ENCODE data around the gene SPRR2A. TPM values are rescaled to one million over a fixed set of nuclear protein-coding genes. Genes with fewer than 3 reads are reported as not detected.

Gene SPRR2A
- total and polyA plus RNA-seq, 2 of the 8 experiments (the other 6 are each of a cell fraction or from before 2014, with no cell fraction given) = not detected

DNA sequence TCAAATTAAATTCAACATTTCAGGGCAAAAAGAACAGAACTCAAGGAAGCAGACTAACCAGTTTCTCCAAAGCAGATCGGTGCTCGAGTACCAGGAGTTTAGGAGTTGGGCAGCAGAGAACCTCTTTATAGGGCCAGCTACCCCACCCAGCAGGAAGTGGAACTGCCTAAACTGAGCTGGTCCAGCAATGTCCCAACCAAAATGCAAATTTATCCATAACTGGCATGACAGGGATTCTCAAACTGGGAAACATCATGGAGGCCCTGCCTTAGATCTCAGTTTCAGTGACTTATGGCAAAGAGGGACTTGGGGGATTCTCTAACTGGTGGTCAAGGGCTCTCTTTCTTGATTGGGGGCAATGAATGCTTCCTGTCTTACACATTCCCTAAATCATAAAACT, 14.2 kb upstream of the SPRR2A start, which contains the start of gene SPRR2B:
TSS of gene SPRR2B (minus strand) at position 101 of the 400 bp plus-strand sequence. CDS start 772 bp downstream, outside the sequence.
- Histone ChIP-seq H3K23ac (ENCODE audit: insufficient read length) (no peak within 1 kb of the TSS), H2BK12ac (ENCODE audit: low read depth, low read length) (no peak within 1 kb of the TSS), H4K8ac (ENCODE audit: extremely low read depth, insufficient read depth, low read length) (no peak within 1 kb of the TSS), H3K4ac (replicated peaks; ENCODE audit: insufficient read length, low read depth, low read length) (no peak within 1 kb of the TSS), H2AFZ (ENCODE audit: low read length) (0 out of 2 replicates have a peak within 1 kb of the TSS, but pooled peaks have one; percentile 80), H3K9me3 (ENCODE audit: insufficient read depth in 2 of 2, low read depth in 1 of 2, low read length in 1 of 2) (no peaks in the 10 kb centered on the region), H3K23me2 (ENCODE audit: low read depth, low read length) (no peaks in the 10 kb centered on the region), H3K18ac (ENCODE audit: extremely low read depth, low read length) (no peak within 1 kb of the TSS), H3K79me2 (ENCODE audit: control insufficient read depth in 1 of 2, insufficient read depth in 2 of 2, low read length in 2 of 2) (no peaks in the 10 kb centered on the region), H3K4me3 (ENCODE audit: extremely low read depth in 1 of 4, insufficient read depth in 2 of 4, low read depth in 3 of 4, low read length in 4 of 4) (no peak within 1 kb of the TSS), H3K27me3 (replicated peaks in 1 of 4; ENCODE audit: control insufficient read depth in 3 of 4, extremely low read depth in 1 of 4, insufficient read depth in 3 of 4, low read length in 3 of 4) (no peaks in the 10 kb centered on the region), H3K4me2 (ENCODE audit: insufficient read depth in 1 of 2, low read depth in 2 of 2, low read length in 2 of 2) (no peak within 1 kb of the TSS), H3K9ac (replicated peaks in 1 of 4; ENCODE audit: extremely low read depth in 1 of 4, low read depth in 3 of 4, low read length in 3 of 4) (no peak within 1 kb of the TSS), H3K14ac (ENCODE audit: insufficient read length) (no peak within 1 kb of the TSS), H4K20me1 (replicated peaks in 1 of 2; ENCODE audit: control insufficient read depth in 1 of 2, insufficient read depth in 2 of 2, low read length in 2 of 2) (no peaks in the 10 kb centered on the region), H2BK15ac (ENCODE audit: low read length) (no peak within 1 kb of the TSS), H2BK20ac (ENCODE audit: low read length) (no peak within 1 kb of the TSS), H4K5ac (ENCODE audit: insufficient read length, low read depth, low read length) (no peak within 1 kb of the TSS), H2BK120ac (replicated peaks; ENCODE audit: low read depth, low read length) (no peak within 1 kb of the TSS), H2AK5ac (ENCODE audit: low read depth, low read length) (no peak within 1 kb of the TSS), H3K27ac (ENCODE audit: low read depth, low read length) (no peak within 1 kb of the TSS), H3K4me1 (replicated peaks in 1 of 4; ENCODE audit: control insufficient read depth in 3 of 4, insufficient read depth in 4 of 4, low read length in 3 of 4) (no peaks in the 10 kb centered on the region), H3K79me1 (ENCODE audit: low read depth, low read length) (no peaks in the 10 kb centered on the region), H2BK5ac (ENCODE audit: low read depth, low read length) (no peak within 1 kb of the TSS), H3K36me3 (ENCODE audit: control insufficient read depth in 2 of 4, insufficient read depth in 4 of 4, low read length in 3 of 4) (no peaks in the 10 kb centered on the region), H4K91ac (replicated peaks; ENCODE audit: insufficient read length, low read length) (no peak within 1 kb of the TSS), H3K56ac (replicated peaks; ENCODE audit: insufficient read length, low read depth, low read length) (no peak within 1 kb of the TSS)
- ChIA-PET CTCF (ENCODE audit: partially characterized antibody) (interaction anchor here (1.2 to 1.8 kb wide), 2 partner anchors 22 to 111 kb away, joined by 3 to 5 read pairs; no protein-coding TSS in a partner anchor), POLR2A (ENCODE audit: partially characterized antibody) (no interaction called here)
- DNase-seq (ENCODE audit: low read depth in 1 of 2, low spot score in 2 of 2) (no peak), FAIRE-seq (no peak)
- WGBS, 2 experiments (ENCODE audit: extremely low coverage in 1 of 2, insufficient coverage in 1 of 2, insufficient read length in 1 of 2, insufficient replicate concordance in 2 of 2, low coverage in 1 of 2, low lambda C conversion rate in 2 of 2, missing lambda C conversion rate in 1 of 2) = 45% methylated on average over 2 of the region's 2 CpGs; no CpG with 5 or more reads in 1 of the 2 experiments
- TF ChIP-seq GABPA (IDR thresholded peaks at IDR 0.05; ENCODE audit: borderline replicate concordance, insufficient read depth, low read length) = no peak
- no peak for TF ChIP-seq BACH1 (IDR thresholded peaks at IDR 0.05; ENCODE audit: low read length)
- no peak for TF ChIP-seq CREB1 (IDR thresholded peaks at IDR 0.05)
- TF ChIP-seq KDM5A (IDR thresholded peaks at IDR 0.05; ENCODE audit: low read length) = no peak

Data from H1 (cell line).